ENCODE measurements around the gene IBA57. TPM values are rescaled to one million over a fixed set of nuclear protein-coding genes. Genes with fewer than 3 reads are reported as not detected.

The IBA57 gene
- total RNA-seq, 4 donors from 2014 or later, result 8.2 to 11.8 (median 10.3) TPM

GRCh38 chr1:228212966-228213844 is 47.6 kb downstream of the IBA57 start:
- Histone ChIP-seq H3K27me3 (no peaks in the 10 kb centered on the region), H3K4me1 (peaks cover 0 to 10% (median 5%) of the 10 kb centered on the region in 4 donors), H3K36me3 (no peaks in the 10 kb centered on the region), H3K9me3 (no peaks in the 10 kb centered on the region), H3K4me3 (peak overlapping the region; percentile 41 to 67 (median 53)), H3K27ac (peak overlapping the region; percentile 9 to 79 (median 24))
- DNase-seq, result peak; percentile 92 to 96 (median 94)
- TF ChIP-seq CTCF (IDR thresholded peaks at IDR 0.05) (peak; percentile 34 to 73 (median 64)), POLR2A (IDR thresholded peaks at IDR 0.05) (no peak)

GRCh38 chr1:228213917-228214808 is 48.6 kb downstream of the IBA57 start:
- peaks cover 0 to 10% (median 5%) of the 10 kb centered on the region in 4 donors for H3K4me1 ChIP-seq
- no peak for TF ChIP-seq POLR2A (IDR thresholded peaks at IDR 0.05)
- TF ChIP-seq CTCF (IDR thresholded peaks at IDR 0.05), result no peak
- H3K27me3 ChIP-seq, result no peaks in the 10 kb centered on the region
- H3K36me3 ChIP-seq, result no peaks in the 10 kb centered on the region
- H3K4me3 ChIP-seq, result peak overlapping the region; percentile 41 to 67 (median 53)
- no peak for DNase-seq
- peak overlapping the region in 2 of 4 donors; percentile 31 to 79 for H3K27ac ChIP-seq
- H3K9me3 ChIP-seq, result no peaks in the 10 kb centered on the region

GRCh38 chr1:228214921-228215662 is 49.5 kb downstream of the IBA57 start:
- TF ChIP-seq CTCF (IDR thresholded peaks at IDR 0.05), result no peak
- no peak for TF ChIP-seq POLR2A (IDR thresholded peaks at IDR 0.05)
- no peaks in the 10 kb centered on the region for H3K36me3 ChIP-seq
- no peak overlapping the region for H3K4me3 ChIP-seq
- no peak overlapping the region for H3K27ac ChIP-seq
- no peaks in the 10 kb centered on the region for H3K27me3 ChIP-seq
- H3K4me1 ChIP-seq, result peaks cover 0 to 10% (median 5%) of the 10 kb centered on the region in 4 donors
- peak in 1 of 3 donors; percentile 44 for DNase-seq
- H3K9me3 ChIP-seq, result no peaks in the 10 kb centered on the region

GRCh38 chr1:228215663-228216116 is 50.1 kb downstream of the IBA57 start:
- peaks cover 0 to 10% (median 5%) of the 10 kb centered on the region in 4 donors for H3K4me1 ChIP-seq
- no peak overlapping the region for H3K27ac ChIP-seq
- H3K4me3 ChIP-seq, result no peak overlapping the region
- no peaks in the 10 kb centered on the region for H3K36me3 ChIP-seq
- no peak for DNase-seq
- no peaks in the 10 kb centered on the region for H3K9me3 ChIP-seq
- no peak for TF ChIP-seq CTCF (IDR thresholded peaks at IDR 0.05)
- TF ChIP-seq POLR2A (IDR thresholded peaks at IDR 0.05), result no peak
- H3K27me3 ChIP-seq, result no peaks in the 10 kb centered on the region

All from Peyer's patch (tissue), 4 donors.